Adrenal gland (tissue), 5 donors: ENCODE measurements around the gene HTR4.

Experiments used
- POLR2A ChIP-seq, 2 donors: fragments of 450-650 bp; IDR thresholded peaks; one replicate each; pipeline ENCODE4 v1.6.1; 2017; ENCODE audit warnings: antibody characterized with exemption in 2 of 2, mild to moderate bottlenecking in 2 of 2, moderate library complexity in 1 of 2
- TF ChIP-seq, protein P1 (sequence below), 6 experiments: fragments of 450-650 bp in 4 of 6; fragments of 200-600 bp in 2 of 6; sonication (generic) in 1 of 6; IDR thresholded peaks; 1 replicate in 5 of 6; 2 replicates in 1 of 6; pipeline versions ENCODE4 v1.5.1 to v1.8.0; 2016 to 2021; ENCODE audit warnings: antibody characterized with exemption in 6 of 6, mild to moderate bottlenecking in 2 of 6, moderate library complexity in 1 of 6
- donor health status: DM: no; HTN: no; CAD: no.

DNA sequence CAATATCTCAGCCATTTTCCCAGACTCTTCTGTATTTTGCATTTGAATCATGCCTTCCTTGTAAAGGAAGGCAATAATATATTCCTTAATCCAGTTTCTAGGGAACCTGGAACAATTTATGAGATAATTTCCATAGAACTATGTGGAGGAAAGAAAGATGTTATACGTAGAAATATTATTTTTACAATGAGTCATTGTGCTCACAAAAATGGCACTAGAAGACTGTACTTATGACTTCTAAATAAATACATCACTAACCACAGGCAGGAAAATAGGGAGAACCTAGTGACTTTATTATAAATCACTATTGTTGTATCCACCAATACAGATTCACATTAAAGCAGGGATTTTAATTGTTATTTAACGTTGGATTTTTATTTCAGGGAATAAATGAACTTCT is 182.9 kb downstream of the HTR4 start:
- TF ChIP-seq, protein P1, sequence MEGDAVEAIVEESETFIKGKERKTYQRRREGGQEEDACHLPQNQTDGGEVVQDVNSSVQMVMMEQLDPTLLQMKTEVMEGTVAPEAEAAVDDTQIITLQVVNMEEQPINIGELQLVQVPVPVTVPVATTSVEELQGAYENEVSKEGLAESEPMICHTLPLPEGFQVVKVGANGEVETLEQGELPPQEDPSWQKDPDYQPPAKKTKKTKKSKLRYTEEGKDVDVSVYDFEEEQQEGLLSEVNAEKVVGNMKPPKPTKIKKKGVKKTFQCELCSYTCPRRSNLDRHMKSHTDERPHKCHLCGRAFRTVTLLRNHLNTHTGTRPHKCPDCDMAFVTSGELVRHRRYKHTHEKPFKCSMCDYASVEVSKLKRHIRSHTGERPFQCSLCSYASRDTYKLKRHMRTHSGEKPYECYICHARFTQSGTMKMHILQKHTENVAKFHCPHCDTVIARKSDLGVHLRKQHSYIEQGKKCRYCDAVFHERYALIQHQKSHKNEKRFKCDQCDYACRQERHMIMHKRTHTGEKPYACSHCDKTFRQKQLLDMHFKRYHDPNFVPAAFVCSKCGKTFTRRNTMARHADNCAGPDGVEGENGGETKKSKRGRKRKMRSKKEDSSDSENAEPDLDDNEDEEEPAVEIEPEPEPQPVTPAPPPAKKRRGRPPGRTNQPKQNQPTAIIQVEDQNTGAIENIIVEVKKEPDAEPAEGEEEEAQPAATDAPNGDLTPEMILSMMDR (IDR thresholded peaks at IDR 0.05): no peak
- no peak for TF ChIP-seq POLR2A (IDR thresholded peaks at IDR 0.05)
